NCI-H460 (cell line): ENCODE results near the gene ING1. TPM values are rescaled to one million over a fixed set of nuclear protein-coding genes. Genes with fewer than 3 reads are reported as not detected.
A peak's percentile ranks its signal among the peaks of the same experiment; 100 is the strongest.
"Not testable (repeated sequence)": the region's sequence is repeated elsewhere in the genome, so short reads cannot be mapped to it uniquely, and the experiment has no call there.

ENCODE experiments used
- DNase-seq: peaks from one replicate; pipeline ENCODE4 v3.0.0-alpha.2; 2016; ENCODE audit warnings: low read depth; ENCODE audit errors: extremely low read depth
- total RNA-seq: library from RNA; depleted of rRNA; stranded (reverse); fragments of >200 nt; shearing (Covaris generic); gene quantifications from 2 replicates; pipeline ENCODE4 v1.2.3, GENCODE V29; 2014

Gene ING1
- total RNA-seq, 1 experiment from 2014 or later: 11.1 TPM

- no peak for DNase-seq
Observed at GRCh38 chr13:110689711-110690110, 23.8 kb upstream of the ING1 start.

- no peak for DNase-seq
Observed at GRCh38 chr13:110690516-110690915, 23.0 kb upstream of the ING1 start.

- not testable (repeated sequence) for DNase-seq
Observed at GRCh38 chr13:110695774-110696173, 17.7 kb upstream of the ING1 start.

GRCh38 chr13:110696776-110697175 lies 16.7 kb upstream of the ING1 start:
- no peak for DNase-seq

- no peak for DNase-seq
Observed at GRCh38 chr13:110697842-110698241, 15.7 kb upstream of the ING1 start.

- no peak for DNase-seq
Observed at GRCh38 chr13:110698689-110699088, 14.8 kb upstream of the ING1 start.

- no peak for DNase-seq
Observed at GRCh38 chr13:110699148-110700145, 14.1 kb upstream of the ING1 start.

GRCh38 chr13:110700186-110700585 lies 13.3 kb upstream of the ING1 start:
- DNase-seq: no peak

- DNase-seq: no peak
Observed at GRCh38 chr13:110700641-110701040, 12.9 kb upstream of the ING1 start.

GRCh38 chr13:110701061-110701460 lies 12.4 kb upstream of the ING1 start:
- DNase-seq: not testable (repeated sequence)

GRCh38 chr13:110702089-110702488 lies 11.4 kb upstream of the ING1 start:
- no peak for DNase-seq

- no peak for DNase-seq
Observed at GRCh38 chr13:110702591-110703526, 10.6 kb upstream of the ING1 start.

- no peak for DNase-seq
Observed at GRCh38 chr13:110705356-110705825, 8.1 kb upstream of the ING1 start.

GRCh38 chr13:110705826-110706569 lies 7.5 kb upstream of the ING1 start, which contains the start of gene CARS2:
Gene CARS2, minus strand, starts transcription at chr13:110706116. Its CDS starts 23 bp downstream, at chr13:110706093.
- DNase-seq: peak; percentile 95

GRCh38 chr13:110706570-110707372 lies 6.7 kb upstream of the ING1 start:
- DNase-seq: no peak

- DNase-seq: peak; percentile 74
Observed at GRCh38 chr13:110712081-110712848, 1.2 kb upstream of the ING1 start.

GRCh38 chr13:110712849-110713641 lies 455 bp upstream of the ING1 start:
- peak; percentile 98 for DNase-seq
